ENCODE results near the gene SLC9A7. TPM values are rescaled to one million over a fixed set of nuclear protein-coding genes. Genes with fewer than 3 reads are reported as not detected.

Gene SLC9A7
- total and polyA plus RNA-seq, 3 donors from 2014 or later, result 2.6 to 8.1 (median 7.4) TPM

DNA sequence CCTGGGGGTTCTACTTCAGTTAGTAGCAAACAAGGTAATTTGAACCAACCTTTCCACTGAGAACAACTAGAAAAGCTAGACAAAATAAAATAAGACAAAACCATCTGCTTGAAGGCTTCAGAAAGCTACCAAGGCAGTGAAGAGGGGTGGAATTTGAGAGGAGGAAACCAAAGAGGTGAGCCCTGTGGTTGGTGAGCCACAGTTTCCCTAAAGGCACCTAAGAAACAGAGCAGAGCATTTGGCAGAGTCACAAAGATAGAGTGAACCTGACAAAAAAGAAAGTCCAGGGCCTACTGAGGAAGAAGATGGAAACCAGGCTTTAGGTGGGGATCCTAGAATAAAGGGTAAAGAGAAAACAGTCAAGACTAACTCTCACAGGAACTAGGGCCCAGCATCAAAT is 141.0 kb downstream of the SLC9A7 start:
- H3K9me3 ChIP-seq, result no peaks in the 10 kb centered on the region
- intact Hi-C loops (cut with DNase I; ENCODE audit: low total_unique reads), result no loop called here
- TF ChIP-seq POLR2A (IDR thresholded peaks at IDR 0.05), result no peak
- TF ChIP-seq CTCF (IDR thresholded peaks at IDR 0.05), result no peak
- DNase-seq, result no peak
- H3K27me3 ChIP-seq, result no peaks in the 10 kb centered on the region
- no peak overlapping the region for H3K27ac ChIP-seq
- H3K36me3 ChIP-seq (ENCODE audit: low read depth, missing control alignments), result no peaks in the 10 kb centered on the region
- no peaks in the 10 kb centered on the region for H3K4me1 ChIP-seq
- H3K4me3 ChIP-seq, result no peak overlapping the region

DNA sequence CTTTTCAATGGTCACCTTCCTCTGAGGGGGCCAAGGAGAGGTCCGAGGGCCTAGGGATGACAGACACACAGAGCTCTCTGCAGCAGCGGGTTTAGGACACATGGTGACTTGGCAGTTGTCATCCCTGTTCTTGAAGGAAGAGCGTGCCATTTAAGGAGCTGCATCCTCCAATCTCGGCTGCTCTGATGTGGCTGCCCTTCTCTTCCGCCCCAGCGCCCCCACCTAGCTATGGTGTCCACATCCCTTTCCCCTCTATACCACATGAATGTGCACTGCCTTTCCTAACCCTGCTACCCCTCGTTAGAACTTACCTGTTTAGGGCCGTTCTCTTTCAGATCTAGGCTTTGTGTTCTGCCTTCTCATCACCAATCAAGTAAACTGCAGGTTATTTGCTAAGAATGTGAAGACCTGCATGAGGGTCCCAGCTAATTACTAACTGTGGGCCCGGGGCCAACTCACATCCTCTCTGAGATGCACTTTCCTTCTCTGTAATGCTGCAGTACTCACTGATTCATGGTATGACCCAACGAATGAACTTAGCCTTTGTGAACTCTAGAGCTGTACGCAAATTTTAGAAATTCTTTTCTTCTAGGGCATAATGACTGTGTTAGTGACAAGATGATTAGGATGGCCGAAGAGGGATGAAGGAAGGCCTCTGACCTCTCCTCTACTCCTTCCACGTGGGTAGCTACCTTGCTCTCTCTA is 147.1 kb downstream of the SLC9A7 start:
- H3K4me3 ChIP-seq, result no peak overlapping the region
- 80 to 89% methylated on average over 7 to 13 of the region's 13 CpGs for WGBS, 2 donors
- H3K27ac ChIP-seq, result no peak overlapping the region
- intact Hi-C loops (cut with DNase I; ENCODE audit: low total_unique reads), result no loop called here
- no peaks in the 10 kb centered on the region for H3K36me3 ChIP-seq (ENCODE audit: low read depth, missing control alignments)
- H3K27me3 ChIP-seq, result no peaks in the 10 kb centered on the region
- no peaks in the 10 kb centered on the region for H3K4me1 ChIP-seq
- TF ChIP-seq CTCF (IDR thresholded peaks at IDR 0.05) (no peak), POLR2A (IDR thresholded peaks at IDR 0.05) (no peak)
- H3K9me3 ChIP-seq, result no peaks in the 10 kb centered on the region
- no peak for DNase-seq

DNA sequence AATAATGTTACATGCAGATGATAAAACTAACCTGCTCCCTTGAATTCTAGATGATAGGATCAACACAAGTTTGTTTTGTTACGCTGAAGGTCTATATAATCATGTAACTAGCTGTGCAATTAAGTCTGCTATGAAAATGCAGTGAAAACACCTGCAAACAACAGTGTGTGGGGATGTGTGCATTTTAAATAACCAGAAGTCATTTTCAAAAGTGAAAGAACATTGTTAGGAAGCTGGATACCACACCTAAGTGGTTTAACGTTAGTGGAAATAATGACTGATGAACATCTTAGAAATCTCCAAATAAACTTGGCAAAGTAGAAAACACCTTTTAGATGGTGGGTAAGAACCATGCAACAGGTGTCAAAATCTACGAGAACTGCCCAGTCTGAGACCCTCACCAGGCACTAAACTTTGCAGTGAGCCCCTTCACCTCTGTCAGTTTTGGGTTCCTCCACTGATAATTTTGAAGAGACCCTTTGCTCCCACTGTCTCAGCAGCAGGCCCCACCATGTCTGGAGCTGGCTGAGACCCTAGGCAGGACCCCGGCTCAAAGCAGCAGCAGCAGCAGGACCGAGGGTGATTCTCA is 148.8 kb downstream of the SLC9A7 start:
- intact Hi-C loops (cut with DNase I; ENCODE audit: low total_unique reads), result no loop called here
- Histone ChIP-seq H3K4me1 (no peaks in the 10 kb centered on the region), H3K36me3 (ENCODE audit: low read depth, missing control alignments) (no peaks in the 10 kb centered on the region), H3K4me3 (no peak overlapping the region), H3K27ac (no peak overlapping the region), H3K9me3 (no peaks in the 10 kb centered on the region), H3K27me3 (no peaks in the 10 kb centered on the region)
- no peak for DNase-seq
- 79 to 83% methylated on average over 2 to 5 of the region's 5 CpGs for WGBS, 2 donors
- TF ChIP-seq POLR2A (IDR thresholded peaks at IDR 0.05), result no peak
- TF ChIP-seq CTCF (IDR thresholded peaks at IDR 0.05), result no peak

GRCh38 chrX:46607916-46608315 is 151.0 kb downstream of the SLC9A7 start:
- no peaks in the 10 kb centered on the region for H3K9me3 ChIP-seq
- H3K4me3 ChIP-seq, result no peak overlapping the region
- TF ChIP-seq CTCF (IDR thresholded peaks at IDR 0.05) (no peak), POLR2A (IDR thresholded peaks at IDR 0.05) (no peak)
- no peak for DNase-seq
- H3K36me3 ChIP-seq (ENCODE audit: low read depth, missing control alignments), result no peaks in the 10 kb centered on the region
- H3K27me3 ChIP-seq, result no peaks in the 10 kb centered on the region
- H3K27ac ChIP-seq, result no peak overlapping the region
- H3K4me1 ChIP-seq, result no peaks in the 10 kb centered on the region
- WGBS, 2 donors, result 66 to 77% methylated on average over 7 to 11 of the region's 11 CpGs
- intact Hi-C loops (cut with DNase I; ENCODE audit: low total_unique reads), result no loop called here
